SU-DHL-6 (cell line): ENCODE measurements around the gene ZGPAT.

ENCODE experiments used
- EZH2phosphoT487 ChIP-seq: fragments of 200-600 bp; sonication (generic), shearing (Covaris generic); conservative IDR thresholded peaks from 2 replicates; pipeline ENCODE4 v1.6.1; 2018; ENCODE audit warnings: mild to moderate bottlenecking, antibody characterized with exemption, low read length, moderate library complexity, mixed read lengths
- TF ChIP-seq, protein P1 (sequence below): fragments of 200-600 bp; sonication (generic); IDR thresholded peaks from one replicate; pipeline ENCODE4 v1.5.1; 2017; ENCODE audit warnings: antibody characterized with exemption, mild to moderate bottlenecking, low read length, moderate library complexity; ENCODE audit not compliant: insufficient read depth, poor library complexity, severe bottlenecking

DNA sequence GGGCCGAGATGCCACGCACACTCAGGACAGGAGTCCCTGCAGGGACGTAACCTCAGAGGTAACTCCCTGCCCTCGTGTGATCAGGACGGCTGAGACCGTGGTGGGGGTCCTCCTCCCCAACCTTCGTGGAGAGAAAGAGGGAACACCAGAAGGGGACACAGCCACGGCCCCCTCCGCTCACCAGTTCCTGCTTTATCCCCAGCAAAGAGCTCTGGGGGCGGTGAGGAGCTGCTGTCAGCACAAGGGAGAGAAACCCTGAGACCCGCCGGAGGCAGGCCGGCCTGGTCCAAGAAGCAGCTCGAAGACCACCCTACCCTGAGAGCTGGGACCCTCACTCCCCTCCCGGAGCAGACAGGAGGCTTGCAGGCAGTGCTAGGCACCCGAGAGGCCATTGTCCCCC, 76.1 kb downstream of the ZGPAT start:
- TF ChIP-seq, protein P1, sequence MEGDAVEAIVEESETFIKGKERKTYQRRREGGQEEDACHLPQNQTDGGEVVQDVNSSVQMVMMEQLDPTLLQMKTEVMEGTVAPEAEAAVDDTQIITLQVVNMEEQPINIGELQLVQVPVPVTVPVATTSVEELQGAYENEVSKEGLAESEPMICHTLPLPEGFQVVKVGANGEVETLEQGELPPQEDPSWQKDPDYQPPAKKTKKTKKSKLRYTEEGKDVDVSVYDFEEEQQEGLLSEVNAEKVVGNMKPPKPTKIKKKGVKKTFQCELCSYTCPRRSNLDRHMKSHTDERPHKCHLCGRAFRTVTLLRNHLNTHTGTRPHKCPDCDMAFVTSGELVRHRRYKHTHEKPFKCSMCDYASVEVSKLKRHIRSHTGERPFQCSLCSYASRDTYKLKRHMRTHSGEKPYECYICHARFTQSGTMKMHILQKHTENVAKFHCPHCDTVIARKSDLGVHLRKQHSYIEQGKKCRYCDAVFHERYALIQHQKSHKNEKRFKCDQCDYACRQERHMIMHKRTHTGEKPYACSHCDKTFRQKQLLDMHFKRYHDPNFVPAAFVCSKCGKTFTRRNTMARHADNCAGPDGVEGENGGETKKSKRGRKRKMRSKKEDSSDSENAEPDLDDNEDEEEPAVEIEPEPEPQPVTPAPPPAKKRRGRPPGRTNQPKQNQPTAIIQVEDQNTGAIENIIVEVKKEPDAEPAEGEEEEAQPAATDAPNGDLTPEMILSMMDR, result no peak
- TF ChIP-seq EZH2phosphoT487, result no peak
